ENCODE measurements around the gene SELENOK. TPM values are rescaled to one million over a fixed set of nuclear protein-coding genes. Genes with fewer than 3 reads are reported as not detected.

SELENOK gene
- total RNA-seq, result 10 to 100 TPM; 41.1 to 67.3 (median 46.7) TPM

GRCh38 chr3:53891497-53892285, at the start of gene SELENOK:
Gene SELENOK, minus strand, starts transcription at chr3:53891859.
- ATAC-seq (ENCODE audit: low FRiP score), result peak; percentile 98
- peak; percentile 92 for DNase-seq (ENCODE audit: low spot score)
- no peak for TF ChIP-seq CTCF (IDR thresholded peaks at IDR 0.05)

- no peak for TF ChIP-seq CTCF (IDR thresholded peaks at IDR 0.05)
- ATAC-seq (ENCODE audit: low FRiP score) (no peak), DNase-seq (ENCODE audit: low spot score) (no peak)
Observed at GRCh38 chr3:53941184-53941583, 49.5 kb upstream of the SELENOK start.

GRCh38 chr3:53940623-53941022, 49.0 kb upstream of the SELENOK start:
- ATAC-seq (ENCODE audit: low FRiP score), result no peak
- TF ChIP-seq CTCF (IDR thresholded peaks at IDR 0.05), result no peak
- no peak for DNase-seq (ENCODE audit: low spot score)

- no peak for TF ChIP-seq CTCF (IDR thresholded peaks at IDR 0.05)
- no peak for DNase-seq (ENCODE audit: low spot score)
- ATAC-seq (ENCODE audit: low FRiP score), result no peak
Observed at GRCh38 chr3:53939813-53940212, 48.2 kb upstream of the SELENOK start.

- DNase-seq (ENCODE audit: low spot score) (no peak), ATAC-seq (ENCODE audit: low FRiP score) (no peak)
- no peak for TF ChIP-seq CTCF (IDR thresholded peaks at IDR 0.05)
Observed at GRCh38 chr3:53939086-53939582, 47.5 kb upstream of the SELENOK start.

GRCh38 chr3:53938645-53939044, 47.0 kb upstream of the SELENOK start:
- TF ChIP-seq CTCF (IDR thresholded peaks at IDR 0.05), result peak in 1 of 3 donors; percentile 38
- DNase-seq (ENCODE audit: low spot score) (no peak), ATAC-seq (ENCODE audit: low FRiP score) (peak; percentile 59)

- DNase-seq (ENCODE audit: low spot score), result no peak
- no peak for ATAC-seq (ENCODE audit: low FRiP score)
- TF ChIP-seq CTCF (IDR thresholded peaks at IDR 0.05), result no peak
Observed at GRCh38 chr3:53936347-53936746, 44.7 kb upstream of the SELENOK start.
